Kidney epithelial cell (primary cell): ENCODE data around the gene PPP2CA. TPM values are rescaled to one million over a fixed set of nuclear protein-coding genes. Genes with fewer than 3 reads are reported as not detected.
A peak's percentile ranks its signal among the peaks of the same experiment; 100 is the strongest.

Experiments
- DNase-seq: peaks from one replicate; pipeline ENCODE4 v3.0.0-alpha.2; 2010; ENCODE audit warnings: low read depth
- H3K27me3 ChIP-seq: 2 replicates; pipeline ENCODE4 v1.6.0; 2011; ENCODE audit warnings: low read length; ENCODE audit not compliant: control insufficient read depth, insufficient read depth
- H3K36me3 ChIP-seq: 2 replicates; pipeline ENCODE4 v1.5.1; 2011; ENCODE audit warnings: low read length; ENCODE audit not compliant: control insufficient read depth, insufficient read depth
- H3K4me3 ChIP-seq: 2 replicates; pipeline ENCODE4 v1.5.1; 2011; ENCODE audit warnings: low read depth, mild to moderate bottlenecking, control low read depth, low read length
- total RNA-seq: library from RNA; depleted of rRNA; stranded (reverse); fragments of >200 nt; gene quantifications from 2 replicates; pipeline ENCODE4 v1.2.3, GENCODE V29; 2015
- TF ChIP-seq, protein P1 (sequence below): IDR thresholded peaks from 2 replicates; pipeline ENCODE4 v1.5.1; 2011; ENCODE audit warnings: mild to moderate bottlenecking, moderate library complexity, low read length, control low read depth, inconsistent platforms; ENCODE audit not compliant: insufficient read depth, poor library complexity, severe bottlenecking

Gene PPP2CA
- total RNA-seq, 1 donor from 2014 or later, result 249 TPM

DNA sequence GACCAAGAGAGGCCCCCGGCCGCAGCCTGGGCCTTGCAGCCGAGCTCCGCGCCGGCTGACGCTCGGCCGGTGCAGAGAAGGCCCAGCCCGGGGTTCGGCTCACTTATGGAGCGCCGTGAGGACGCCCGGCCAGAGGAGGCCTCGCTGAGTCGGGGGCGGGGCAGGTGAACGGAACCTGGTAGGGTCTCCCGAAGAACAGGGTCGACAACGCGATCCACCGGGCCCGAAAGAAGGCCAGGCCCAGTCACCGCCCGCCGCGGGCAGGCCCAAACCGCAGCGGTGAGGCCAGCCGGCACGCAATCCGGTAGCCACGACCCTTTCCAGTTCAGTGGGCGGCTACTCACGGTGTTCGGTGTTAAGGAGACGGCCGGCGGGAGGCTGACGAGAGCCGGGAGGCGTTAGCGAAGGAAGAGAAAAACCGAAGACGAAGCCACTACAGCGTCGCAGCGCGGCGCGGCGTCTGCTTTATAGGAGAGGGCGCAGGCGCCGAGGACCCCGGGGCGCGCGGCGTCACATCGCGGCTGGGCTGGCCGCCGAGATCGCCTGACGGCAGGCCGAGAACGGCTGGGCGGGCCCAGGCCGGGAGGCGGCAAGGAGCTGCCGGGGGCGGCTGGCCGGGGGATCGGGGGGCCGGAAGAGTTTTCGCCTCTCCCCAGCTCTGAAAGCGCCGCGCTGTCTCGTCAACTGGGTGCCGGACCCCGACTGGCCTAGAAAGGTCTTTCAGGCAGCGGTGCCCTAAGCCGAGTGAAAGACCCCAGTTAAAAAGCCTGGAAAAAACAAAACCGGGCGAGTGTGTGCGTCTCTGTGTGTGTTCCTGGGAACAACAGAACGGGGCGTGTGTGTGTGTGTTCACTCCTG lies 49.1 kb downstream of the PPP2CA start, which contains the start of gene SKP1:
Gene SKP1, minus strand, starts transcription at position 440 of the 858 bp plus-strand sequence. CDS start 2,928 bp downstream, outside the sequence.
- DNase-seq, result no peak
- H3K36me3 ChIP-seq, result peaks cover 1% of the 10 kb centered on the region
- TF ChIP-seq, protein P1, sequence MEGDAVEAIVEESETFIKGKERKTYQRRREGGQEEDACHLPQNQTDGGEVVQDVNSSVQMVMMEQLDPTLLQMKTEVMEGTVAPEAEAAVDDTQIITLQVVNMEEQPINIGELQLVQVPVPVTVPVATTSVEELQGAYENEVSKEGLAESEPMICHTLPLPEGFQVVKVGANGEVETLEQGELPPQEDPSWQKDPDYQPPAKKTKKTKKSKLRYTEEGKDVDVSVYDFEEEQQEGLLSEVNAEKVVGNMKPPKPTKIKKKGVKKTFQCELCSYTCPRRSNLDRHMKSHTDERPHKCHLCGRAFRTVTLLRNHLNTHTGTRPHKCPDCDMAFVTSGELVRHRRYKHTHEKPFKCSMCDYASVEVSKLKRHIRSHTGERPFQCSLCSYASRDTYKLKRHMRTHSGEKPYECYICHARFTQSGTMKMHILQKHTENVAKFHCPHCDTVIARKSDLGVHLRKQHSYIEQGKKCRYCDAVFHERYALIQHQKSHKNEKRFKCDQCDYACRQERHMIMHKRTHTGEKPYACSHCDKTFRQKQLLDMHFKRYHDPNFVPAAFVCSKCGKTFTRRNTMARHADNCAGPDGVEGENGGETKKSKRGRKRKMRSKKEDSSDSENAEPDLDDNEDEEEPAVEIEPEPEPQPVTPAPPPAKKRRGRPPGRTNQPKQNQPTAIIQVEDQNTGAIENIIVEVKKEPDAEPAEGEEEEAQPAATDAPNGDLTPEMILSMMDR, result no peak
- H3K27me3 ChIP-seq, result no peaks in the 10 kb centered on the region
- H3K4me3 ChIP-seq, result peak within 1 kb of the TSS; percentile 91

DNA sequence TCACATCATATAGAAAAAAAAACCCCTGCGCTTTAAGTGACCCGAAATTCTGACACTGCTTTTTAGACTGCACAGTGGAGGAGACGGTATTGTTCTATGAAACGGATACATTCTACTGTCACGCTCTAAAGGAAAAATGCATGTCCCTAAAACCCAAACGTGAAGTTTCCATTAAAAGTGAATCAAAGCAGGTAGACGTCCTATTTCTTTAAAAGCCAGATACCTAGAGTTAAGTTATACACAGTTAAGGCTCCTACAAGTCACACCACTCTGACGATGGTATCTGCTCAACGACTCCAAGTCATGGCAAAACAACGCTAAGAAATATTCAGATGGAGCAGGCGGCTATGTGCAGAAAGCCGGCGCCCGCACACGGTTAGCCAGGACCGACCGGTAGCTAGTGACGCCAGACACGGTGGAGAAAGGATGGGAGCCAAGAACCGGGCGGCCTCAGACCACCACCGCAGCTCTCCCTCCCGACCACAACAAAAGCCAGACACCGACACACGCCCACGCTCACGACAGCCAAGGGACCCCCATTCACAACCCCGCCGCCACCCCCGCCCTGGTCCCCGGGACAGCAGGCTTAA lies 49.9 kb downstream of the PPP2CA start:
- no peak for DNase-seq
- no peaks in the 10 kb centered on the region for H3K27me3 ChIP-seq
- H3K36me3 ChIP-seq, result peaks cover 1% of the 10 kb centered on the region
- TF ChIP-seq, protein P1, result no peak
- H3K4me3 ChIP-seq, result peak overlapping the region; percentile 91

DNA sequence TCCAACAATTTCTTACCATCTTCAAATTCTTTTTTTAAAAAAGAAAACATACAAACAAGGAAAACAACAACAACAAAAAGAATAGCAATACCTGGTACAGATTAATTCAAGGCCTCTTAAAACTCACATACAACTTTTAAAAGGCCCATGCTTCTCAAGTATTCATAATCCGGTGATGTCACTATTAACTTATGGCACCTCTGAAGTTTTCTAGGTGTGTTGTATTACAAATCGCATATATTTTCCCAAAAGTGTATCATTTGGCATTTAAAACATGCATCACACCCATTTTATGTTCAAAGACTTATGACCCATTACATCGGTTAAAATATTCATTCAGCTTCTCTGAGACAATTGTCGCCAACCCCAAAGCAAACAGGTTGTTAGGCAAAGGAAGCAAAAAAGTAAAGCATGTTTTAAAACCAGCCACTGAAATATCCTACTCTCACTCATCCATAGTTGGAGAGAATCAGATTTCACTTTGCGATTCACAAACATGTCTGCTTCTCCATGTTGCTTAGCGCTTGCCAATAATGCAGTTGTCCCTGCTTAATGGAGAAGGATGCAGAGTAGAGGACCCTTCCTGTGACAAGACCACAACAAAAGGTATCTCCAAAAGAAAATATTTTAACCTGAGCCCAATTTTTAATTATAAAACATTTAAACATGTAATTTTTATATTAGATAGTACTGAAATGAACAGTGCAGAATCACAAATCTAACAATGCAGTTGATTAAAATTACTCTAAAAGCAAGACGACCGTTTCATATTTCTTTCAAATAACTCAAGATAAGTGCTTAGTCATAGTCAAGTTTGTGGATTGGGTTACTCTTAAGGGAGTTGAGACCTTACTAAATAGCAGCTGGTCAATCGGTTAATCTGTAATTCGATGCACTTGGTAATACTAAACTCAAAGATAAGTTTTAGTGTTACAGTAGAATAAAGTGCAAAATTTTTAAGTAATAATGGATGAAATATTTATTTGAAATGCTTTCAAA lies 50.7 kb downstream of the PPP2CA start:
- DNase-seq, result no peak
- H3K4me3 ChIP-seq, result peak overlapping the region; percentile 91
- no peaks in the 10 kb centered on the region for H3K27me3 ChIP-seq
- TF ChIP-seq, protein P1, result no peak
- peaks cover 1% of the 10 kb centered on the region for H3K36me3 ChIP-seq

DNA sequence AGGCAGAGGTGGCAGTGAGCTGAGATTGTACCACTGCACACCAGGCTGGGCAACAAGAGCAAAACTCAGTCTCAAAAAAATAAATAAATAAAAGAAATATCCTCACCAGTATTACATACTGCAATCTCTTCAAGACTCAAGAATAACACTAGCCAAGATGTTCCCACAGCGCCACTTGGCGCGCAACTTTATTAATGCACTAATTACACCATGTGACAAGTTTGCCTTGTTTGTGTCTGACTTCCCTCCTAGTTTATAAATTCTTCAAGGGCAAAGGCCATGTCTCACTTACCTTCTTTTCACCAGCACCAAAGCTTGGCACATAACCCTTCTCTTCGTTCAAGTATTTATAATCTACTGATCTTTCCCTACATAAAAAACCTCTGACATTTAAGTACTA lies 53.9 kb downstream of the PPP2CA start:
- TF ChIP-seq, protein P1, result no peak
- peaks cover 1% of the 10 kb centered on the region for H3K36me3 ChIP-seq
- no peaks in the 10 kb centered on the region for H3K27me3 ChIP-seq
- no peak for DNase-seq
- H3K4me3 ChIP-seq, result no peak overlapping the region

DNA sequence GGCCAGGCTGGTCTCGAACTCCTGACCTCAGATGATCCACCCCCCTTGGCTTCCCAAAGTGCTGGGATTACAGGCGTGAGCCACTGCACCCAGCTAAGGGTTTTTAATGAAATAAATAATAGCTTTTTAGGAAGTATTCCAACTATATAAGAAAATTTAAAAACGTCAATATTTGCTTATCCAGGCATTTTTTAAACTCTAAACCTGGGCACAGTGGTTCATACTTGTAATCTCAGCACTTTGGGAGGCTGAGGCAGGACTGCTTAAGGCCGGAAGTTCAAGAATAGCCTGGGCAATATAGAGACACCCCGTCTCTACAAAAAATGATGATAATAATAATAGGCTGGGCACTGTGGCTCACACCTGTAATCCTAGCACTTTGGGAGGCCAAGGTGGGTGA lies 63.3 kb downstream of the PPP2CA start:
- no peak for DNase-seq
- H3K36me3 ChIP-seq, result peaks cover 1% of the 10 kb centered on the region
- TF ChIP-seq, protein P1, result no peak
- H3K4me3 ChIP-seq, result no peak overlapping the region
- H3K27me3 ChIP-seq, result no peaks in the 10 kb centered on the region
